CD4-positive, alpha-beta T cell treated with Interleukin-10 for 1 hour (primary cell): Measurements from ENCODE around the gene ATG12.
"Not testable (repeated sequence)": the region's sequence is repeated elsewhere in the genome, so short reads cannot be mapped to it uniquely, and the experiment has no call there.

Source experiments
- DNase-seq: peaks from one replicate; pipeline ENCODE4 v3.0.0-alpha.2; 2020

Gene ATG12

GRCh38 chr5:115841382-115842088 lies at the start of gene ATG12, which contains the start of gene AP3S1:
TSS of gene ATG12 (minus strand) at chr5:115841565. CDS start at chr5:115841552, 13 bp downstream.
TSS of gene AP3S1 (plus strand) at chr5:115841935. CDS start at chr5:115842038, 103 bp downstream.
- DNase-seq, result peak; percentile 92

DNA sequence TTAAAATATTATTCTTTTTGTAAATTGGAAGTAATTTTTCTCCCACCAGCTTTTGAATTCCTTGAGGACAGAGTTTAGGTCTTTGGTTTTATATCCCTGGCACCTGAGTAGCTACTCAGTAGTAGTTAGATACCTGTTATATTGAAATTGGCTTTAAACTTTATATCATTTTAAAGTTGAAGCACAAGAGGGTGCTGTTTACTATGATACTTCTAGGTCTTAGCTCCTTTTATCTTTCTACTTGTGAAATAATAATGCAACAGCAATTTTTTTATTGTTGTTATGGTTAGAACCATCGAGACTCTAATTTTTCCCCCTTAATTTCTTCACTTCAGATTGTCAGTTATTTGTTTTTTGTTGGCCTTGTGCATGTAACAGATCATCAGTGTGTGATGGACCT lies 46.7 kb upstream of the ATG12 start:
- DNase-seq, result no peak

- not testable (repeated sequence) for DNase-seq
Measured at GRCh38 chr5:115885208-115885607, 43.8 kb upstream of the ATG12 start.

- no peak for DNase-seq
Measured at GRCh38 chr5:115884704-115885103, 43.3 kb upstream of the ATG12 start.

GRCh38 chr5:115882434-115882833 lies 41.1 kb upstream of the ATG12 start:
- DNase-seq, result not testable (repeated sequence)

DNA sequence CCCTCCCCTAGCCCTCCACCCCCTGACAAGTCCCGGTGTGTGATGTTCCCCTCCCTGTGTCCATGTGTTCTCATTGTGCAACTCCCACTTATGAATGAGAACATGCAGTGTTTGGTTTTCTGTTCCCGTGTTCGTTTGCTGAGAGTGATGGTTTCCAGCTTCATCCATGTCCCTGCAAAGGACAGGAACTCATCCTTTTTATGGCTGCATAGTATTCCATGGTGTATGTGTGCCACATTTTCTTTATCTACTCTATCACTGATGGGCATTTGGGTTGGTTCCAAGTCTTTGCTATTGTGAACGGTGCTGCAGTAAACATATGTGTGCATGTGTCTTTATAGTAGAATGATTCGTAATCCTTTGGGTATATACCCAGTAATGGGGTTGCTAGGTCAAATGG lies 36.0 kb upstream of the ATG12 start:
- DNase-seq, result not testable (repeated sequence)

GRCh38 chr5:115875447-115875846 lies 34.1 kb upstream of the ATG12 start:
- DNase-seq, result no peak

GRCh38 chr5:115873392-115873791 lies 32.0 kb upstream of the ATG12 start:
- DNase-seq, result no peak

DNA sequence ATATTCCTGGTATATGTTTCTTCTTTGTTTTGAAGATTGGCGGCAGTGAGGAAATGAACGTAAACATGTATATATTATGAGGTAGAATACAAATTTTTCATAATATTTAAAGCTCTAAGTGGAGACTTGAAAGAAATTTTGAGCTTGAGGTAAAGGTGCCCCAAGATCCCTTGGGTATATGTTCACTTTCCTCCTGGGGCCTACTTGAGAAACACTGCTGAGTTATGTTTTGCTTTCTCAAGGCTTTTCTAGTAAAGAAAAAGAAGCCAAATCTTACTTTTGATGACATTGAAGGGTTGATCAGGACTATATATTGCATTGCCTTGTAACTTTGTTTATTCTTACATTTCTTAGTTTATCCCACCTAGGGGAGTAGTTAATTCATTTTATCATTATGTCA lies 31.1 kb upstream of the ATG12 start:
- DNase-seq, result no peak

- no peak for DNase-seq
Measured at GRCh38 chr5:115869256-115869795, 28.0 kb upstream of the ATG12 start.

DNA sequence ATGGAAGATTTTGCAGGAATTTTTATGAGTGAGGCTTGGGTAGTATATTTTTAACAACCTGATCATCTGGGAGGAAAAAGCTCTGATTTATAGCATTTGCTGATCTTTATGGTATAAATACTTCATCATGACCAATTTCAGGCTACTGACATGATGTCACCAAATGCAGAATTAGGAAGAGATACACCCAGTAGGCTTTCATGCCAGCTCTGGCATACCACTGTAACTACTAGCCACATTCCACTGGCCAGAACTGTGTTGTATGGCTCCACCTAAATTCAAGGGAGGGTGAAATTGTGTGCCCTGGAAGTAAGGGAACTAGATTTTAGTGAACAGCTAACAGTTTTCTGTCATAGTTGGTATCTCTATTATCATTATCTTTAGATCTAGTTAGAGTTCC lies 18.0 kb upstream of the ATG12 start:
- DNase-seq, result no peak

- no peak for DNase-seq
Measured at GRCh38 chr5:115858396-115858795, 17.0 kb upstream of the ATG12 start.

DNA sequence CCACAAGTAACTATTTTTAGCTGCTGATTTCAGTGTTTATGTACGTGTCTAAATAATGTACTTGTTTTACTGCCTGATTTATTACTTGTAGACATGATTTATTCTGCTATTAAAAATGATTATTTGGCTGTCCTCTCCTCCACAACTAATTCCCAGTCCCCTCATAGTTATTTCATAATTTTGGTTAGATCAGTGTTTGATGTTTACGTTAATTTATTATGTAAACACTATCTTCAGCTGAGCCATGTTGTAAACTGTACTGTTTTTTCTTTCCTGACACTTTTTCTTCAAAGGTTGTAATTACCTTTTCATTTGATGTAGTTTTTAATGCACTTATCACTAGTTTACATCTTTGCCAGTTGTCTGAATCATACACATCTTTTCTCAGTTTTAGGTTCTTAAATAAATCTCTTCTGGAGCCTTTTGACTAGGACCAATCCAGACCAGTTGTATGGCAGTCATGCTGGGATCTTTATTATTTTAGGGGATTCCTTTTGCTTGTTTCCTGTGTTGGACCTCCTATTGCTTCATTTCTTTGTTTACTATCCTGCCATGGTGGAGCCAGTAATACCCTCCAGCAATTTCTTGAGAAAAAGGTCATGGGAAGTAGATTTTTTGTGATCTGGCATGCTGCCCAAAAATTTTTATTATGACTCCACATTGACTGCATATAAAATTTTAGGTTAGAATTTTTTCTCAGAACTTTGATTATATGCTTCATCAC lies 16.4 kb upstream of the ATG12 start:
- no peak for DNase-seq

DNA sequence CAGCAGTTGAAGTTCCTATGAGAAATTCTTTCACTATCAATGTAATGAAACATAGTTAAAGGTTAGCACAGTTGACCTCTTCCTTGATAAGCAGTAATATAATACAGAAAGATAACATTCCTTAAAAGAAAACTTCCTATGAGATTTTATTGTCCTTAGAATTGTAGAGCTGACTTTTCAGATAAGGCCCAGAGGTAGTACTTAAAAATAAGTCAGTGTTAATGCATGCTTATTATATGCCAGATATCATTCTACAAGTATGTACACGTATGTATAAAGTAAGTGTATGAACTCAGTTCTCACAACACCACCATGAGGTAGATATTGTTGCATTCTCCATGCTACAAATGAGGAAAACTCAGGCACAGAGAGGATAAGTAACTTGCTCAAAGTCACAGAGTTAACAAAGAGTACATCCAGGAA lies 15.7 kb upstream of the ATG12 start:
- no peak for DNase-seq

GRCh38 chr5:115855959-115856358 lies 14.6 kb upstream of the ATG12 start:
- no peak for DNase-seq

- no peak for DNase-seq
Measured at GRCh38 chr5:115854139-115854538, 12.8 kb upstream of the ATG12 start.

GRCh38 chr5:115850744-115851416 lies 9.5 kb upstream of the ATG12 start:
- DNase-seq, result no peak

DNA sequence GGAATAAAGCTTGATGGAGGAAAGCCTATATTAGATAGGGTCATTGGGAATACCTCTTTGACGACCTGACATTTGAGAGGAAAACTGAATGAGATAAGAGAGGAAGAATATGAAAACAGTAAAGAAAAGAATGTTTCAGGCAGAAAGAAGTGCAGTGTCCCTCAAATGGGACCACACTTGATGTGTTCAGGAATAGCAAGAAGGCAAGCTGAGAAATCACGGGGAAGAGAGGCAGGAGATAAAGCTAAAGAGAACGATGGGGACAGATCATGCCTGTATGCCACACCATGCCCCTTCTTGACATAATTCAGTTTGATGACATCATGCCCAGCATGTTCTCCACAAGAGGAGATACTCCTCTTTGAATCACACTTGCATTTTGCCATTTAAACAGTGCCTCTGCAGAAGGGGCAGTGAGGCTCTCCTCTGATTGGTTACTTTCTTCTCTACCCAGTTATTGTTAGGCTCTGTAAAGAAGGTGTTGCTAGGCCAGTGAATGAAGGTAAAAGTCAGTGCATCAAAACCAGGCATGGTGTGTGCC lies 8.0 kb upstream of the ATG12 start:
- no peak for DNase-seq

GRCh38 chr5:115847290-115847689 lies 5.9 kb upstream of the ATG12 start:
- DNase-seq, result no peak

GRCh38 chr5:115844321-115844817 lies 3.0 kb upstream of the ATG12 start:
- DNase-seq, result no peak

DNA sequence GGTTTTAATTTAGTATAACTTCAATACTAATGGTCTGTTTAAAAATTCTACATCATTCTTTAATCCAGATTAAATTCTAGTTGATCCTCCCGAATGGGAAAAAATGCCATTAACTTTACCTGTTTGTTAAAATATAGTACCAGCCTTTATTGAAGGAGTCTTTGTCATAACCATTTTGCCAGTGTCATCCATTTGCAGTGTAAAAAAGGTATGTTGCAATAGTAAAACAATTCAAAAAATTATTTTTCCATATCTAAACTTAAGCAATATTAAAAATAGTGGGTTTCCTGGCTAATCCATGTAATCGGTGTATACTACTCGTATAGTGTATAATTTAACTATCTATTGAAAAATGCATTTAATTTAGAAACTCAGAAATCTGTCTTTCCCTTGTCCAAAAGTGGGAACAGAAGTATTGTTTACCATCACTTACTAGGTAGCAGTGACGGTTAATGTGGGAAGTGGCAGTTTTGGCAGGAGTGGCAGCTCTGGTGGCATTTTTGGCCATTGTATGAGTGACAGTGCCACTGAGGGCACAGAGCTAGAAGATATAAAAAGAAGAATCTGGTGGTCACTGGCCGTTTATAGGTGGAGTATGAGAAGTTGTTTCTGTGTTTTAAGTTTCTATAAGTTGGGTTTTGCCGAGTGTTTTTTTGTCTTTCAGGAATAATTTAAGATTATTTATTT lies 2.2 kb upstream of the ATG12 start:
- DNase-seq, result no peak

GRCh38 chr5:115842952-115843351 lies 1.6 kb upstream of the ATG12 start:
- DNase-seq, result no peak
